K562 (cell line): ENCODE results near the gene CARMIL3. TPM values are rescaled to one million over a fixed set of nuclear protein-coding genes. Genes with fewer than 3 reads are reported as not detected.

ENCODE experiments used
- polyA plus RNA-seq, 8 experiments: library from polyadenylated mRNA; depleted of rRNA in 4 of 8; stranded (reverse) in 5 of 8; unstranded in 3 of 8; fragments of >200 nt; fragmentation: Nextera tagmentation in 2 of 8; fragmentation: Illumina TruSeq in 1 of 8; extraction: Ambion mirVana in 2 of 8; extraction: Trizol in 1 of 8; gene quantifications; 2 replicates each; pipeline versions ENCODE4 v1.2.1 to v1.2.3, GENCODE V29; 2011 to 2014; ENCODE audit warnings: inconsistent platforms in 1 of 8, missing spikeins in 1 of 8
- total RNA-seq, 7 experiments: library from RNA; depleted of rRNA in 6 of 7; stranded (reverse); fragments of >200 nt in 6 of 7; fragmentation: Illumina TruSeq in 2 of 7; extraction: Trizol in 2 of 7; gene quantifications; 2 replicates each; pipeline versions ENCODE4 v1.2.1 to v1.2.3, GENCODE V29; 2011 to 2021; ENCODE audit warnings: low replicate concordance in 1 of 7
- TF ChIP-seq, protein P1 (sequence below), 2 experiments: fragments of 450-650 bp in 1 of 2; sonication (generic) in 1 of 2; formaldehyde crosslinking in 1 of 2; IDR thresholded peaks; 2 replicates each; pipeline versions ENCODE4 v1.7.1 to v1.9.0; 2016 to 2022; ENCODE audit warnings: inconsistent platforms in 1 of 2, mild to moderate bottlenecking in 1 of 2, missing genetic modification reagents in 1 of 2

CARMIL3 gene
- total and polyA plus RNA-seq, 9 of the 15 experiments (the other 6 are each of a cell fraction or from before 2014, with no cell fraction given) = 0.01 to 0.11 (median 0.05) TPM; not detected in 5

DNA sequence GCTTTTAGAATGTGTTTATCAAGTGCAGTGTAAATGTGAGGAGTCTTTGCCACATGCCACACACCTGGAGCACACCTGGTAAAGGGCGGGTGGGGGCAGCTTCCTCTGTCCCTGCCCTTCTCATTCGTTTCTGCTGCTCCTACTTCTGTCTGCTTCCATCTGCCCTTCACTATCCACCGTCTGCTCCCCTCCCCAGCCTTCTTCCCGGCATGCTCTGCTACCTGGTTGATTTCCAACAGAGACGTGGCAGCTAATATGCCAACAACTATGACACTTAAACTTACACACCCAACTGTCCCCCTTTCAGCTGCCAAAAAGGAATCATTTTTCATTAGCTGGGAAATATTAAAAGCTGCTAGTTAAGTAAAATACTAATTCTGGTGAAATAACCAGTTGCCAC lies 9.1 kb upstream of the CARMIL3 start (continued):
- TF ChIP-seq, protein P1, sequence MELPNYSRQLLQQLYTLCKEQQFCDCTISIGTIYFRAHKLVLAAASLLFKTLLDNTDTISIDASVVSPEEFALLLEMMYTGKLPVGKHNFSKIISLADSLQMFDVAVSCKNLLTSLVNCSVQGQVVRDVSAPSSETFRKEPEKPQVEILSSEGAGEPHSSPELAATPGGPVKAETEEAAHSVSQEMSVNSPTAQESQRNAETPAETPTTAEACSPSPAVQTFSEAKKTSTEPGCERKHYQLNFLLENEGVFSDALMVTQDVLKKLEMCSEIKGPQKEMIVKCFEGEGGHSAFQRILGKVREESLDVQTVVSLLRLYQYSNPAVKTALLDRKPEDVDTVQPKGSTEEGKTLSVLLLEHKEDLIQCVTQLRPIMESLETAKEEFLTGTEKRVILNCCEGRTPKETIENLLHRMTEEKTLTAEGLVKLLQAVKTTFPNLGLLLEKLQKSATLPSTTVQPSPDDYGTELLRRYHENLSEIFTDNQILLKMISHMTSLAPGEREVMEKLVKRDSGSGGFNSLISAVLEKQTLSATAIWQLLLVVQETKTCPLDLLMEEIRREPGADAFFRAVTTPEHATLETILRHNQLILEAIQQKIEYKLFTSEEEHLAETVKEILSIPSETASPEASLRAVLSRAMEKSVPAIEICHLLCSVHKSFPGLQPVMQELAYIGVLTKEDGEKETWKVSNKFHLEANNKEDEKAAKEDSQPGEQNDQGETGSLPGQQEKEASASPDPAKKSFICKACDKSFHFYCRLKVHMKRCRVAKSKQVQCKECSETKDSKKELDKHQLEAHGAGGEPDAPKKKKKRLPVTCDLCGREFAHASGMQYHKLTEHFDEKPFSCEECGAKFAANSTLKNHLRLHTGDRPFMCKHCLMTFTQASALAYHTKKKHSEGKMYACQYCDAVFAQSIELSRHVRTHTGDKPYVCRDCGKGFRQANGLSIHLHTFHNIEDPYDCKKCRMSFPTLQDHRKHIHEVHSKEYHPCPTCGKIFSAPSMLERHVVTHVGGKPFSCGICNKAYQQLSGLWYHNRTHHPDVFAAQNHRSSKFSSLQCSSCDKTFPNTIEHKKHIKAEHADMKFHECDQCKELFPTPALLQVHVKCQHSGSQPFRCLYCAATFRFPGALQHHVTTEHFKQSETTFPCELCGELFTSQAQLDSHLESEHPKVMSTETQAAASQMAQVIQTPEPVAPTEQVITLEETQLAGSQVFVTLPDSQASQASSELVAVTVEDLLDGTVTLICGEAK (IDR thresholded peaks at IDR 0.05) = no peak
- TF ChIP-seq, protein P1 (CRISPR knock-in tag; IDR thresholded peaks at IDR 0.05) = no peak
